SK-N-SH (cell line): ENCODE measurements around the gene CUX1.

Experiments used
- POLR2AphosphoS5 ChIP-seq: IDR thresholded peaks from 2 replicates; pipeline ENCODE4 v1.6.1; 2012; ENCODE audit warnings: low read depth, low read length
- TEAD4 ChIP-seq: IDR thresholded peaks from 2 replicates; pipeline ENCODE4 v1.4.0; 2012; ENCODE audit warnings: mild to moderate bottlenecking, borderline replicate concordance; ENCODE audit not compliant: insufficient read depth
- TF ChIP-seq, protein P1 (sequence below): fragments of 200-600 bp; sonication (generic); IDR thresholded peaks from 2 replicates; pipeline ENCODE4 v1.6.1; 2017; ENCODE audit warnings: antibody characterized with exemption, mild to moderate bottlenecking, moderate library complexity

DNA sequence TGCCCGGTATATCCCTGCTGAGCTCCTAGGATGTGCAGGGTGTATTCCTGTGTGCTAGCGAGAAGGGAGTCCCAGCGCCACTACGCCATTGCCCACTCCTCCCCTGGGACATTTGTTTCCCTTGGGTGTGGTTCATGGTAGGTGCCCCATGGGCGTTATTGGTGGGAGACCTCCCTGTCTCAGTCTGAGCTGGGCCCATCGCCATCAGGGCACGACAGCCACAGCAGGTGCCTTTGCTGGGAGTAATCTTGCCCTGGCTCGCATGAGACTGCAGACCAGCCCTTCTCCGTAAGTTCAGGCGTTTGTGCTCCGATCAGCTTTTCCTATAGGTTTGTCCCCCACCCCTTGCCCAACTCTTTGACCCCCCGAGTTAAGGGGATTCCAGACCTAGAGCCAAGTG is 332.0 kb downstream of the CUX1 start:
- no peak for TF ChIP-seq POLR2AphosphoS5
- TF ChIP-seq TEAD4, result no peak
- TF ChIP-seq, protein P1, sequence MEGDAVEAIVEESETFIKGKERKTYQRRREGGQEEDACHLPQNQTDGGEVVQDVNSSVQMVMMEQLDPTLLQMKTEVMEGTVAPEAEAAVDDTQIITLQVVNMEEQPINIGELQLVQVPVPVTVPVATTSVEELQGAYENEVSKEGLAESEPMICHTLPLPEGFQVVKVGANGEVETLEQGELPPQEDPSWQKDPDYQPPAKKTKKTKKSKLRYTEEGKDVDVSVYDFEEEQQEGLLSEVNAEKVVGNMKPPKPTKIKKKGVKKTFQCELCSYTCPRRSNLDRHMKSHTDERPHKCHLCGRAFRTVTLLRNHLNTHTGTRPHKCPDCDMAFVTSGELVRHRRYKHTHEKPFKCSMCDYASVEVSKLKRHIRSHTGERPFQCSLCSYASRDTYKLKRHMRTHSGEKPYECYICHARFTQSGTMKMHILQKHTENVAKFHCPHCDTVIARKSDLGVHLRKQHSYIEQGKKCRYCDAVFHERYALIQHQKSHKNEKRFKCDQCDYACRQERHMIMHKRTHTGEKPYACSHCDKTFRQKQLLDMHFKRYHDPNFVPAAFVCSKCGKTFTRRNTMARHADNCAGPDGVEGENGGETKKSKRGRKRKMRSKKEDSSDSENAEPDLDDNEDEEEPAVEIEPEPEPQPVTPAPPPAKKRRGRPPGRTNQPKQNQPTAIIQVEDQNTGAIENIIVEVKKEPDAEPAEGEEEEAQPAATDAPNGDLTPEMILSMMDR, result no peak
